GF-D8 (cell line): Measurements from ENCODE around the gene SORCS3.

Experiments used
- DNase-seq: peaks from one replicate; lab custom pipeline; 2025; lab: John Stamatoyannopoulos, UW

The SORCS3 gene

GRCh38 chr10:105023211-105024111, 382.4 kb downstream of the SORCS3 start:
- DNase-seq = no peak

- no peak for DNase-seq
Measured at GRCh38 chr10:105024184-105024583, 383.1 kb downstream of the SORCS3 start.

DNA sequence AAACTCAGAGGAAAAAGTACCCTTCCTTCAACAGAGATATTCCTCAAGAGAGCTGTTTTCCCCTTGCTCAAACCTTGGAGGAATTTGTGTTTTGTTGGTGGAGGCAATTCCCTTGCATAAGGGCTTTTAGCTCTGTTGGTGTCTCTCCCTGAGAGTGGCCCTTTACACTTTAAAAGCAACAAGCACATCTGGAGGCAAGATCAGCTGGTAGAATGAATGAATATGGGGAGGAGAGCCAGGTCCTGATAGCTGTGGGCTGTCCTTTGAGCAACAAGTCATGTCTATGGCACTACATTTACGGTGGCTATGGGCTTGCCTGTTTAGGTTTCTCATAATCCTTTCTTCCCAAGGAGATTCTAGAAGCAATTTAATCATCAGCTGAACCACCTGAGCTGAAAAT, 384.0 kb downstream of the SORCS3 start:
- no peak for DNase-seq

DNA sequence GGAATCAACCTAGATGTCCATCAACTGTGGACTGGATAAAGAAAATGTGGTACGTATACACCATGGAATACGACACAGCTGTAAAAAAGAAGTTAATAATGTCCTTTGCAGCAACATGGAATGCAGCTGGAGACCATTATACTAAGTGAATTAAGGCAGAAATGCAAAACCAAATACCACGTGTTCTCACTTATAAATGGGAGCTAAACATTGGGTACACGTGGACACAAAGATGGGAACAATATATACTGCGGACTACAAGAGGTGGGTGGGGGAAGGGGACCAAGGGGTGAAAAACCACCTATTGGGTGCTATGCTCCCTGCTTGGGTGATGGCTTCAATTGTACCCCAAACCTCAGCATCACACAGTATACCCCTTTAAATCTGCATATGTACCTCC, 385.5 kb downstream of the SORCS3 start:
- no peak for DNase-seq

- DNase-seq = no peak
Measured at GRCh38 chr10:105029286-105029685, 388.2 kb downstream of the SORCS3 start.

DNA sequence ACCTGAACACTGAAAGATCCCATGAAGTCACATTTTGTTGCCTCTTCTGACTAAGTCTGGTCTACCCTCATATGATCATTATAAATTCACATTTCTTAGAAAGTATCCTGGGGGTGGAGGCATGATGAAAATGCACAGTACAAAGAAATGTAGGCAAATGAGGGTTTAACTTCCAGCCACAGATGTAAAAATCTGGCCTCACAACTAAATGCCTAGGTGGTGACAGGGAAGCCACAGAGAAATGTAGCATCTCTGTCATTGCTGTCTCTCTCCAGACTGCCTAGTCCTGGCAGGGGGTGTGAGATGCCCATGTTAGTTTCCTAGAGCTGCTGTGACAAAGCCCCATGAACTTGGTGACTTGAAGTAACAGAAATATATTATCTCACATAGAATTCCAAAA, 395.9 kb downstream of the SORCS3 start:
- DNase-seq = no peak

DNA sequence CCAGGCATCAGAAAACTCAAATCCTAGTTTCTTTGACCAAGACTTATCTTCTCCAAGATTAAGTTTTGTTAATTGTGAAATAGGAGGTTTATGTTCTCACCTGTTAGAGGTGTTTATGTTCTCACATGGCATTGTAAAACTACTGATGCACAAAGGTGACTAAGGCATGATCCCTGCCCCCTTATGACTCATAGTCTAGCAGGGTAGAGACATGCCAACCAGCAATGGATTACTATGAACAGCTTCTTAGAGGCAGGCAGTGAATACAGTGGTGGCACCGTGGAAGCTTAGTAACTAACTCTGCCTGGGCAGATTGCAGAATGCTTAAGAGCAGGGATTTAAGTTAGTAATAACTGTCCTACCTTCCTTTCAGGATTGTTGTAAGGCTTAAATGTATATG, 400.9 kb downstream of the SORCS3 start:
- DNase-seq = no peak

DNA sequence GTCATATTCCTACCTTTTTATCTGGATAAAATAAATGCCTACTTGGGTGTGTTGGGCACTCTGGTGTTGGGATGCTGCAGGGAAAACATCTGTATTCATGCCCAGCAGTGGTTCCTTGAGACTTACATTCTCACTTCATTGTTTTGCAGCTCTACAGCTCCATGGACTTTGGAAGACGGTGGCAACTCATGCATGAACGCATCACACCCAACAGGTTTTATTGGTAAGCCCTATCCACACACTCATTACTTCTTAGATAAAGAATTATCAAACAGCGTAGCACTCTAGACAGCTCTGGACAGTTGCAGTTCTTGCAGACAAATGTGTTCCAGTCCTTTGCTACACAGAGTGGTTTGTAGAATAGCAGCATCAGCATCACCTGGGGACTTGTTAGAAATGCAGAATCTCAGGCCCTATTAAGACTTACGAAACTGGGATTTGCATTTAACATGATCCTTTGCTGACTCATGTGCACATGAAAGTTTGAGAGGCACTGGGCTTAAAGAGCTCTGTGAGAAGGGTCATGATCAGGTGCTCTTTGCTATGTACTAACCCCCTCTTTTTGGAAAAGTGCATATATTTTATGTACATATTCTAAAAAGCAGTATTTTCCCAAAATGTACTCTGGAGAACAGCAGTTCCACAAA, 401.9 kb downstream of the SORCS3 start:
- DNase-seq = no peak

GRCh38 chr10:105044902-105045301, 403.8 kb downstream of the SORCS3 start:
- DNase-seq = no peak

DNA sequence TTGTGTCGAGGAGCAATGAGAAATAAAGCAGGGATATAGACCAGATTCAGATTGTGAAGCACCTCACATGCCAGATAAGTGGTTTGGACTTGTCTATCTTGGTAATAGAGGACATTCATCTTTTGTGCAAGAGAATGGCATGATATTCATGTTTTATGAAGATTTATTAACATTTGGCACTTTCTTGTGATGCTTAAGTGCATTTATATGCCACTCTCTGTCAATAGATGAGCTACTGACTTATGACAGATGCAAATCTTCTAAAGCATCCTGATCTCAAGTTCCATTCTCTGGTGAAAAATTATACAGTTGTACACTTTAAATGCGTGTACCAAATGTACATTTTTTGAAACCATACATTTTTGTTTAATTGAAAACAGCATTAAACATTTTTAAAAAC, 415.3 kb downstream of the SORCS3 start:
- no peak for DNase-seq

- DNase-seq = no peak
Measured at GRCh38 chr10:105062951-105063350, 421.9 kb downstream of the SORCS3 start.

GRCh38 chr10:105063796-105064195, 422.7 kb downstream of the SORCS3 start:
- DNase-seq = no peak

DNA sequence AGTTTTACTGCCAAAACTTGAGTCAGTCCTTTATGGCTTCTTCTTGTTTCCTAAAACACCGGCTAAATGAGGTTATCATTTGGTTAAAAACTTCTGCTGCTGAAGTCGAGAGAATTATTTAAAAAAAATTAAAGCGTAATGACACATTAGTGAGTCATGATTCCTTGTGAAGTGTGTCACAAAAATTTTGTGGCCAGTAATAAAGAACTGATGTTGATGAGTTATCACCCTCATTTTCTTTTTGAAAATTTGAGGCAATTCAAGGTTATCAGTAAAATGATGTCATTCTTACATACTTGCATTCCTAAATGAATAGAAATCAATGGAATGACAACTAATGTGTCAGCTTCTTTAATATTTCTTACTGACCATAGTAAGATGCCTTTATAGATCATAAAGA, 427.4 kb downstream of the SORCS3 start:
- no peak for DNase-seq

DNA sequence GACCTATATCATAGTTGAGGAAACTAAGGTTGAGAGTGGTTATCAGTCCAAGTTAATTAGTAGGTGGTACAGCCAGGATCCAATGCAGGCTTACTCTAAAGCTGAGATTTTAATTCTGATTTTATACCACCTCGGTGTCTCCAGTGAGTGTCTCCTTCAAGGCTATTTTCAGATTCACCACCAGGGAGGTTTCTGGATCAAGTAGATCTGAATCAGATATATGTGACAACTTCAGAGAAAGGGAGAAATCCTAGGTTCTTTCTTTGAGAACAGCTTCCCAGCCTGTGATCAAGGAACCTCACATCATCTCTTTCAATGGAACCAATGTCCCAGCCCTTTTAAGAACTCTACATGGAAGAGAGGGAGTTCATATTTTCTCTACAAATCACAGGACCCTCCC, 429.2 kb downstream of the SORCS3 start:
- DNase-seq = no peak

- DNase-seq = no peak
Measured at GRCh38 chr10:105070952-105071351, 429.9 kb downstream of the SORCS3 start.

DNA sequence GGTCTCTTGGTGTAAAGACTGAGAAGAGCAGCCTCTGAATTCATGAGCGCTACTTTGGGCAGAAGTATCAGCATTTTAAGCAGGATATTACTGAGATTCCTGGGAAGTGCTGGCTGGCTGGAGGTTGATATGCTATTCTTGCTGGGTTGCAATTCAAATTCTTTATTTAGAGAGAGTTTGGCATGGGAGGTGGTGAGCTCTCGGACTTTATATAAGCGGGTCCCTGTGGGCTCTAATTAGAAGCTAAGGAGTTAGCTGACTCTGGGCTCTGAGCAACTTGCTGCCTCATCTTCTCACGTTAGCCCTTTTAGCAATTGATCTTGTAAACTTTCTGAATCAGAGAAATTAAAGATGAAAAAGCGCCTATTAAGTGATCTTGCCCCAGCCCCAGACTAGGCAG, 430.9 kb downstream of the SORCS3 start:
- DNase-seq = no peak

DNA sequence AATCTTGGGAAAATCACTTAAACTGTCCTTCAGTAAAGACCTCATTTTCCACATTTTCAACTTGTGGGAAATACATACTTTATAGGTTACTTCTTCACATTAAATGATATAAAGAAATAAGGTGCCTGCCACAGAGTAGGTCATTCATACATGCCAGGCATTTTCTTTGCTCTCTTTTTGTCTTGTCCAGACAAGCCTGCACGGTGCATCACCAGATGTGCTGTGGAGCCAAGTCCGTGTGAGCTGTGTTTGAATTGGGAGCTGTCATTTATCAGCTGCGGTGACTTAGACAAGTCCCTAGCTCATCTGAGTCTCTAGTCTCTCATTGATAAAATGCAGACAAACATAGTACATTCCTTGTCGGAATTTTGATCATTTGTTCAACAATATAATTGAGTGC, 432.9 kb downstream of the SORCS3 start:
- DNase-seq = no peak

GRCh38 chr10:105075031-105075430, 433.9 kb downstream of the SORCS3 start:
- no peak for DNase-seq

- no peak for DNase-seq
Measured at GRCh38 chr10:105085980-105086379, 444.9 kb downstream of the SORCS3 start.

DNA sequence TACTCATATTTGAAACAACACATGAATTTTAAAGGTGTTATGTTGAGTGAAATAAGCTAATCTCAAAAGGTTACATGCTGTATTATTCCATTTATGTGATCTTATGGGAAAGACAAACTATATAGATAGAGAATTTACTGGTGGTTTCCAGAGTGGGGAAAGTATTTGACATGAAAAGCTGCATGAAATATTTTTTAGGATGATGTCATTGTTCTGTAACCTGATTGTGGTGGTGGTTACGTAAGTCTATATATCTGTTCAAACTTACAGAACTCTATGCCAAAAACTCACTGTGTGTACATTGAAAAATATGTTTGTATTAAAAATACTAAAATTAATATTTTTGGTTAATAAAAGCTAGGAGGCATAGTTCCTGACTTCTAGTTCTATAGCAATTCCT, 453.0 kb downstream of the SORCS3 start:
- DNase-seq = no peak

GRCh38 chr10:105096316-105096715, 455.2 kb downstream of the SORCS3 start:
- DNase-seq = no peak

- DNase-seq = no peak
Measured at GRCh38 chr10:105102977-105103376, 461.9 kb downstream of the SORCS3 start.

GRCh38 chr10:105104297-105104696, 463.2 kb downstream of the SORCS3 start:
- DNase-seq = no peak

DNA sequence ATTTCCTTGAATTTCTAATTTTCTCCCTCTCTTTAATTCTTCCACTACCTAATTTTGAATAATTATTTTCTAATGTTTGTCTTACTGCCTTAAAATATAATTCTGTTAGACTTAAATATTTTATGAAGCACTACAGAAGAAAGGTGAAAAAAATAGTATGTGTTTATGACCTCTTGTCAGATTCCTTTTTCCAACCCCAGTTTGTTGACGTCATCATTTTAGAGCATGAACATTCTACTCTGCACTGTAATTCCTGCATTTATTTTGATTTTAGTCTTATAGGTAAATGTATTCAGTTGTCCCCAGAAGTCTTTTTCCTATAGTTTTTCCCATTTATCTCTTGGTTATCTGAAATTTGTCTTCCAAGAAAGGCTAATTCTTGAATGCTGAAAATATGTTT, 468.1 kb downstream of the SORCS3 start:
- no peak for DNase-seq
